HG03575 (cell line): Measurements from ENCODE around the gene HSF4.

Experiments
- ATAC-seq: cut with Tn5 transposase; IDR thresholded peaks from one replicate; pipeline ENCODE4 v1.9.1; 2021; ENCODE audit not compliant: unreplicated experiment, insufficient number of reproducible peaks, low FRiP score; ENCODE audit errors: extremely low read depth

Gene HSF4

DNA sequence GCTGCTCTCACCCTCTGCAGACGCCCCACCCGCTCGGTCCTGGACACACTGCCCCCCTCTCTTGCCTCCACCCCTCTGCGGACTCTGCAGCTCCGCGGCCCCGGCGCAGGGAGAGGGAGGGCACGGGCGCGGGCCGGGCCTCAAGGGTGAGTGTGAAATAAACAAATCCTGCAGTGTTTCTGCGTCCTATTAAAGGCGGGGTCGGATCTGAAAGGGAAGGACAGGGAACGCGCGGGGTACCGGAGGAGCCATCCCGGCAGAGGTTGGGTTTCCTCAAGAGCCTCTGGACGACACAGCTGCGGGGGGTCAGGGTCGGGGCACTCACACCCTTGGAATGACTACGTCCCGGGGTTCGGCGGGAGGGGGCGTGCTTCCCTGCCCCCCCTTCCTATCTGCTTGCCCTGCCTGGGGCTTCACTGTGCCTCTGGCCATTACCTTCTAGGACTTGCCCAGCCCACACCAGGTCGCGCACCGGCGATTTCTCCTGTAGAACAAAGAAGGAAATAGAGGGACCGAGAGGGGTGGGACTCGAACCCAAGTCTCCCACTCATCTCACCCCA lies 466 bp upstream of the HSF4 start:
- no peak for ATAC-seq

DNA sequence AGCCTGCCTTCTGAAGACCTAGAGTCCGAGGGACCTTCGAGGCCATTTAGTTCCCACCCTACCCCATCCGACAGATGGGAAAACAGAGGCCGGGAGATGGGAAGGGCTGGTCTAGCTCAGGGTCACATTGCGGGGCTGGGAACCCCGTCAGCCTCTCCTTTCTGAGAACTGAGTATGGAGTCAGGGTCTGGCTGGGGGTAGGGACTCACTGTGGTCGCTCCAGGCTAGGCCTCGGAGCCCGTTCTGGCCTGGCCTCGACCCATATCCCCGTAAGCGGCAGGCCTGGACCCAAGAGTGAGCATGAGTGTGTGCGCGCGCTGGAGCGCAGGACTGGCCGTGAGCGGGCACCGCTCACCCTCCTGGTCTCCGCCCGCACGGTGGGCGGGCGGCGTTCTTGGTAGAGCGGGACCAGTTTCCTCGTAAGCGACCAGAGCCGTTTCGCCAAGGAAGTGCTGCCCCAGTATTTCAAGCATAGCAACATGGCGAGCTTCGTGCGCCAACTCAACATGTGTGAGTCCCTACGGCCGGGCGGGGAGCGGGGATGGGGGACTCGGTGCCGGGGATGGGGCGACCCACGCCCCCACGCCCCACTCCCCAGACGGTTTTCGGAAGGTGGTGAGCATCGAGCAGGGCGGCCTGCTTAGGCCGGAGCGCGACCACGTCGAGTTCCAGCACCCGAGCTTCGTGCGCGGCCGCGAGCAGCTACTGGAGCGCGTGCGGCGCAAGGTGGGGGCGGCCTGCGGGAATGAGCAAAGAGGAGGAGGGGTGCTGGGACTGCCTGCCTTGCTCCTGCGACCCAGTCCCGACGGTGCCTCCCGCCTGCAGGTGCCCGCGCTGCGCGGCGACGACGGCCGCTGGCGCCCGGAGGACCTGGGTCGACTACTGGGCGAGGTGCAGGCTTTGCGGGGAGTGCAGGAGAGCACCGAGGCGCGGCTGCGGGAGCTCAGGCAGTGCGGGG lies 855 bp downstream of the HSF4 start:
- no peak for ATAC-seq

- no peak for ATAC-seq
Observed at GRCh38 chr16:67166110-67166547, 1.6 kb downstream of the HSF4 start.

GRCh38 chr16:67166598-67167168 lies 2.1 kb downstream of the HSF4 start:
- no peak for ATAC-seq

- no peak for ATAC-seq
Observed at GRCh38 chr16:67167588-67167987, 3.0 kb downstream of the HSF4 start.

DNA sequence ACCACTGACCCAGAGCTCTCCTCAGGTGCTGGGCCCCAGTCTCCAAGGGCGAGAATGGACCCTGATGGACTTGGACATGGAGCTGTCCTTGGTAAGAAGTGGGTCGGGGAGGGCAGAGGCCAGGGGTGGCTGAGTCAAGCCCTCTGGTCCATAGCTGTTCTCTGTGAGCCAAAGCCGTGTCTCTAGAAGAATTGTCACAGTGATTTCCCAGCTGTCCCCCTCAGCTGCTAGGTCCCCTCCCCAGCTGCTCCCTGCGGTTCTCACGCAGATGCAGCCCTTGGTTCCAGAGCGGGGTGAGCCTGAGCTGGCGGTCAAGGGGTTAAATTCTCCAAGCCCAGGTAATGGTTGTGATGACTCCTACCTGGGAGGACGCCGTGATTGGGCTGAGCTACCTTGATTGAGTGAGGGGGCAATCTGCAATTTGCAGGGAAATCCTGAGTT lies 4.5 kb downstream of the HSF4 start:
- ATAC-seq, result no peak

- no peak for ATAC-seq
Observed at GRCh38 chr16:67169642-67170167, 5.2 kb downstream of the HSF4 start.

DNA sequence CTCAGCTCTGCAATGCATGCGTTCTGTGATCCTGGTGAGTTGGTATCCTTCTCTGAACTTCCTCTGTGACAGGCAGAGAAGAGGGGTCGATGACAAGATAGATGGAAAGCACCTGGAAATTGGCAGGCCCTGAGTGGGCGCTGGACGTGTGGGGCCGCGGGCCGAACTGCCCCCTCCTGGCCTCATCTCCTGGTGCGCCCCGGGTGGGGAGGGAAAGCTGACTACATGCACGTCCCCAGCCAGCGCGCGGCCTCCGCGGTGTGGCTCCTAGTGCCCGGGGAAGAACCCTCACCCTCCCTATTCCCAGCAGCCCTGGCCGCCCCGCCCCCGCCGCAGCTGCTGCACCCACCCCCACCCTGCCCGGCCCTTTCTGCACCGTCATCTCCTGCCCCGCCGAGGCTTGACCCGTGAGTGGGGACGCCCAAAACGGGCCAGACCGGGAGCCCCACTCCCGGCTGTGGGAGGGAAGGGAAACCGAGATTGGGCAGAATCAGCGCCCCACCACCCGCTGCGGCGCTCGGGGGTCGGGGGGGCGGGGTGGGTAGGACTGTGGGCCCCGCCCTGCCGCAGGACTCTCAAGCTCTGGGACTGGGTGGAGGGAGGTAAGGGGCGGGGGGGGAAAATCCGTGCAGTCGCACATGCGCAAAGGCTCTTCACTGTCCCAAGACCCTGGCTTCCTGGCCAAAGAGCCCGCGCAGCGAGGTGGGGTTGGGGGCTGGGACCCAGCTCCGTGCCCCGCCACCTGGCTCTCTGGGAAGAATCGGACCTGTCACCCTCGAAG lies 5.8 kb downstream of the HSF4 start, which contains the start of gene NOL3:
NOL3 (plus strand) TSS at position 371 of the 781 bp plus-strand sequence.
- no peak for ATAC-seq

- no peak for ATAC-seq
Observed at GRCh38 chr16:67170949-67171649, 6.6 kb downstream of the HSF4 start.

DNA sequence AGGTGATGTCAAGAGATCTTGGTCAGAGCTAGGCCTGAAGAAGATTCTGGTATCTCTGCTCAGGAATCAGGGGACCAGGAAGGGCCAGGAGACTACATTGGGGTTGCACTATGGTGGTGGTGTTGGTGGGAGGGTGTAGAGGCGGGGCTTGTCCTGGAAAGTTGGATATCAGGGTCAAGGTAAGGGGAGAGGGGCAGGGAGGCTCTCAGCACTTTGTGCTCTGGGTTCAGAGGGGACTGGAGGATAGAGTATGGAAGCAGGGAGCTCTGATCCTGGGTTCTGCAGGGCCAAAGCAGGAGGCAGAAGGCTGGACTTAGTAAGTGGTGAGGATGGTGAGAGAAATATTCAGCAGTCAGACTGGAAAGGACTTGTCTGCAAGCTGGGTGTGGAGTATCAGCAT lies 8.8 kb downstream of the HSF4 start:
- no peak for ATAC-seq

DNA sequence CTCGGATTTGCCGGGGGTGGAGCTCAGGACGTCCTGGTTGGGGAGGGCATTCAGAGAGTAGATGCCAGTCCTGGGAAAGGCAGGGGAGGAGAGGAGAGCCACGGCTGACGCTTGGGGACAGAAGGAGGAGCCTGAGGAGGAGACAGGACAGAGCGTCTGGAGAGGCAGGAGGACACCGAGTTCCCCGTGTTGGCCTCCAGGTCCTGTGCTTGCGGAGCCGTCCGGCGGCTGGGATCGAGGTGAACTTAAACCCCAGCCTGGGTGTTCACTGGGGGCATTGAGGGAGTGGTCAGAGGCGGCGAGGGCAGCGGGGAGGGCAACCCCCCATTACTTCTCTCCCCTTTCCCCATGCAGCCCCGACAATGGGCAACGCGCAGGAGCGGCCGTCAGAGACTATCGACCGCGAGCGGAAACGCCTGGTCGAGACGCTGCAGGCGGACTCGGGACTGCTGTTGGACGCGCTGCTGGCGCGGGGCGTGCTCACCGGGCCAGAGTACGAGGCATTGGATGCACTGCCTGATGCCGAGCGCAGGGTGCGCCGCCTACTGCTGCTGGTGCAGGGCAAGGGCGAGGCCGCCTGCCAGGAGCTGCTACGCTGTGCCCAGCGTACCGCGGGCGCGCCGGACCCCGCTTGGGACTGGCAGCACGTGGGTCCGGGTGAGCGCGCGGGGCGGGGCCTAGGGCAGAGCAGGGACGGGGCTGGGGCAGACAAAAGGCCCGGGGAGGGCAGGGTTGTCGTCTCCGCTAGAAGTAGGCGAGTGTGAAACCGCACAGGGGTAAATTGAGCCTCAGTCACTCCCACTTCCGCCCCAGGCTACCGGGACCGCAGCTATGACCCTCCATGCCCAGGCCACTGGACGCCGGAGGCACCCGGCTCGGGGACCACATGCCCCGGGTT lies 9.5 kb downstream of the HSF4 start:
- no peak for ATAC-seq

GRCh38 chr16:67174706-67175231 lies 10.2 kb downstream of the HSF4 start:
- no peak for ATAC-seq

GRCh38 chr16:67176662-67177061 lies 12.1 kb downstream of the HSF4 start:
- no peak for ATAC-seq

DNA sequence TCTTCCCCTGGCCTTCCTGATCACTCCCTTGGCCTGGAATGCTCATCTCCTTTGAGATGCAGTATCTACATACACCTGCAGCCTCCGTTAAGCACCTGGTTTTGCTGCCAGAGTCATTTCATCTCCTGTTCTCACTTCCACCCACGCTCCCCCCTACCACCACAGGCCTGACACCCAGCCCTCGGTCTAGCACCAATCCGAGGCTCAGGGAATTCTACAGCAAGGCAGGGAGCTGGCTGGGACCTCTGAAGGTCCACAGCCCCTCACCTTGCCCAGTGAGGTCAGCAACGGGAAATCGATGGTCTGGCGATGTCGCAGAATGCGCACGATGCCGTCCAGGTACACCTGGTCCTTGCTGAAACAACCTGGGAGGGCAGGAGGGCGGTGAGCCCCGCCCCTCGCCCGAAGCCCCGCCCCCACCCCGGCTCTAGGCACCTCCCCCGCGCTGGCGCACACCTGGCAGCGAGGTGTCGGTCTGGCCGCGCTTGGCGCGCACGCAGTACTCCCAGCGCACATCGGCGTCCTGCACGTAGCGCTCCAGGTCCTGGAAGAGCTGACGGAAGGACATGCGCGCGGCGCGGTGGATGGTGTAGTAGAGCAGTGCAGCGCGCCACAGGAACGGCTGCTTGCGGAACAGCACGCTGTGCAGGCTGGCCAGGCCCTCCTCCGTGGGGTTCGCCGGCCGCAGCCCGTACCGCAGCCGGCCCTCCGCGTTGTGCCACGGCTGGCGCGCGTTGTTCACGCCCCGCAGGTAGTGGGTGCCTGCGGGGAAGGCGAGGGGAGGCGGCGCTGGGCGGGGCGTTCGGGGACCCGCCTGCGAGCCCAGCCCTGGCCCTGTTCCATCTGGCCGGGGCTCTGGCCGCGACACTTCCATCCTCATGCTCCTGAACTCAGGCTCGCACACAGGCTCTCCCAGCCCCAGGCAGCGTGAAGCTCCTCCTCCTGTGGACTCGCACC lies 13.5 kb downstream of the HSF4 start:
- ATAC-seq, result no peak

- no peak for ATAC-seq
Observed at GRCh38 chr16:67179421-67180080, 15.0 kb downstream of the HSF4 start.

GRCh38 chr16:67180166-67180565 lies 15.6 kb downstream of the HSF4 start:
- no peak for ATAC-seq
